ENCODE data around the gene ABCA8. TPM values are rescaled to one million over a fixed set of nuclear protein-coding genes. Genes with fewer than 3 reads are reported as not detected.

ABCA8 gene
- total and polyA plus RNA-seq, 2 of the 8 experiments (the other 6 are each of a cell fraction or from before 2014, with no cell fraction given): not detected

DNA sequence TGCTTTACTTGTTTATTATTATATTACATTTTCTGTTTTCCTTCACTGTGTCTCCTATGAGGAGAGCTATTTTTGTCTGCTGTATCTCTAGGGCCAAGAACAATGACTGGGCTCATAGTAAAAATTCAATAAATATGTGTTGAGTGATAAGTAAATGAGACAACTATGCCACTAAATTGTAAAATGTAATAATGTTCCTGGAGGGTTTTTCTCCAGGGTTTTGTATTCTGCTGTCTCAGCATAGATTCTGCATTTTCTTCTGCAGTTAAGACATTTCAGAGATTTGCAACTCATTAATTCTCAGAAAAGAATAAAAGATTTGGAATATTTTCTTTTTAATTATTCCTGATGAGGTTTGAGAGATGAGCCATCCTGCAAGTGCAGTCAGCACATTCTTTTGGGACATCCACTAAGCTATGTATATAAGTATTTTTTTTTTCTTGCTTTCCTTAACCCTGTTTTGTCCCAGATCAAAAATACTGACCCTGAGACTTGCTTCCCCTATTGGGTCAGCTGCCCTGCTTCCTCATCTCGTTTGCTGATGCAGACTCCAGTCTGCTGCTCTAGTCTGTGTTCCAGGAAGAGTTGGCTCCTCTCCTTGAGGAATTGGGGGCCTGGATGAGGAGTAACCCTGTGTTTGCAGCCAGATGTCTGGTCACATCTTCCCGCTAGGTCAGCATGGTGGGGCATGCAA is 122.9 kb downstream of the ABCA8 start:
- H2AK5ac ChIP-seq (ENCODE audit: low read depth, low read length): no peak overlapping the region
- H3K79me2 ChIP-seq (ENCODE audit: control insufficient read depth in 1 of 2, insufficient read depth in 2 of 2, low read length in 2 of 2): no peaks in the 10 kb centered on the region
- H3K23ac ChIP-seq (ENCODE audit: insufficient read length): no peak overlapping the region
- no peak overlapping the region for H4K5ac ChIP-seq (ENCODE audit: insufficient read length, low read depth, low read length)
- DNase-seq (ENCODE audit: low read depth in 1 of 2, low spot score in 2 of 2): no peak
- H3K27me3 ChIP-seq (replicated peaks in 1 of 4; ENCODE audit: control insufficient read depth in 3 of 4, extremely low read depth in 1 of 4, insufficient read depth in 3 of 4, low read length in 3 of 4): no peaks in the 10 kb centered on the region
- no peak overlapping the region for H3K9ac ChIP-seq (replicated peaks in 1 of 4; ENCODE audit: extremely low read depth in 1 of 4, low read depth in 3 of 4, low read length in 3 of 4)
- H2BK20ac ChIP-seq (ENCODE audit: low read length): no peak overlapping the region
- no peak overlapping the region for H2BK120ac ChIP-seq (replicated peaks; ENCODE audit: low read depth, low read length)
- CTCF ChIA-PET (ENCODE audit: partially characterized antibody): interaction anchor here (0.7 kb wide), 1 partner anchor 97 kb away, joined by 3 read pairs; no protein-coding TSS in a partner anchor
- no peak overlapping the region for H3K14ac ChIP-seq (ENCODE audit: insufficient read length)
- H3K9me3 ChIP-seq (ENCODE audit: insufficient read depth in 2 of 2, low read depth in 1 of 2, low read length in 1 of 2): no peaks in the 10 kb centered on the region
- H3K79me1 ChIP-seq (ENCODE audit: low read depth, low read length): no peaks in the 10 kb centered on the region
- FAIRE-seq: no peak
- no peaks in the 10 kb centered on the region for H3K4me1 ChIP-seq (replicated peaks in 1 of 4; ENCODE audit: control insufficient read depth in 3 of 4, insufficient read depth in 4 of 4, low read length in 3 of 4)
- no peaks in the 10 kb centered on the region for H3K36me3 ChIP-seq (ENCODE audit: control insufficient read depth in 2 of 4, insufficient read depth in 4 of 4, low read length in 3 of 4)
- H2BK5ac ChIP-seq (ENCODE audit: low read depth, low read length): no peak overlapping the region
- H3K27ac ChIP-seq (ENCODE audit: low read depth, low read length): no peak overlapping the region
- H3K4ac ChIP-seq (replicated peaks; ENCODE audit: insufficient read length, low read depth, low read length): no peak overlapping the region
- H2BK12ac ChIP-seq (ENCODE audit: low read depth, low read length): no peak overlapping the region
- no peak overlapping the region for H4K91ac ChIP-seq (replicated peaks; ENCODE audit: insufficient read length, low read length)
- no peak overlapping the region for H2BK15ac ChIP-seq (ENCODE audit: low read length)
- no peak overlapping the region for H3K18ac ChIP-seq (ENCODE audit: extremely low read depth, low read length)
- H3K23me2 ChIP-seq (ENCODE audit: low read depth, low read length): no peaks in the 10 kb centered on the region
- no peak overlapping the region for H4K8ac ChIP-seq (ENCODE audit: extremely low read depth, insufficient read depth, low read length)
- H3K4me2 ChIP-seq (ENCODE audit: insufficient read depth in 1 of 2, low read depth in 2 of 2, low read length in 2 of 2): no peak overlapping the region
- 77% methylated on average over 2 of the region's 2 CpGs; no CpG with 5 or more reads in 1 of the 2 experiments for WGBS, 2 experiments (ENCODE audit: extremely low coverage in 1 of 2, insufficient coverage in 1 of 2, insufficient read length in 1 of 2, insufficient replicate concordance in 2 of 2, low coverage in 1 of 2, low lambda C conversion rate in 2 of 2, missing lambda C conversion rate in 1 of 2)
- H3K56ac ChIP-seq (replicated peaks; ENCODE audit: insufficient read length, low read depth, low read length): no peak overlapping the region
- POLR2A ChIA-PET (ENCODE audit: partially characterized antibody): no interaction called here
- H2AFZ ChIP-seq (ENCODE audit: low read length): no peak overlapping the region
- H4K20me1 ChIP-seq (replicated peaks in 1 of 2; ENCODE audit: control insufficient read depth in 1 of 2, insufficient read depth in 2 of 2, low read length in 2 of 2): no peaks in the 10 kb centered on the region
- no peak overlapping the region for H3K4me3 ChIP-seq (ENCODE audit: extremely low read depth in 1 of 4, insufficient read depth in 2 of 4, low read depth in 3 of 4, low read length in 4 of 4)
- no peak for TF ChIP-seq SP1 (IDR thresholded peaks at IDR 0.05; ENCODE audit: low read depth, low read length)
- no peak for TF ChIP-seq RBBP5 (IDR thresholded peaks at IDR 0.05; ENCODE audit: borderline replicate concordance, low read depth, low read length)
- TF ChIP-seq GABPA (IDR thresholded peaks at IDR 0.05; ENCODE audit: borderline replicate concordance, insufficient read depth, low read length): no peak
- no peak for TF ChIP-seq KDM4A (IDR thresholded peaks at IDR 0.05; ENCODE audit: low read depth, low read length, severe bottlenecking)
- TF ChIP-seq SIN3A (conservative IDR thresholded peaks at IDR 0.05 in 1 of 2, IDR thresholded peaks at IDR 0.05 in 1 of 2; ENCODE audit: low read depth in 1 of 2, low read length in 2 of 2): no peak
- no peak for TF ChIP-seq POU5F1 (IDR thresholded peaks at IDR 0.05; ENCODE audit: low read depth, low read length)
- no peak for TF ChIP-seq TAF1 (IDR thresholded peaks at IDR 0.05; ENCODE audit: low read depth, low read length)
- no peak for TF ChIP-seq BACH1 (IDR thresholded peaks at IDR 0.05; ENCODE audit: low read length)
- no peak for TF ChIP-seq POLR2AphosphoS5 (IDR thresholded peaks at IDR 0.05; ENCODE audit: low read depth, low read length)
- TF ChIP-seq TEAD4 (IDR thresholded peaks at IDR 0.05; ENCODE audit: low read depth, low read length): no peak
- TF ChIP-seq RXRA (IDR thresholded peaks at IDR 0.05; ENCODE audit: insufficient read depth, low read depth, low read length): no peak
- TF ChIP-seq TBP (IDR thresholded peaks at IDR 0.05; ENCODE audit: low read depth, low read length): no peak
- no peak for TF ChIP-seq KDM1A (IDR thresholded peaks at IDR 0.05; ENCODE audit: borderline replicate concordance, low read length)
- no peak for TF ChIP-seq YY1 (IDR thresholded peaks at IDR 0.05; ENCODE audit: low read depth, low read length)
- no peak for TF ChIP-seq TCF12 (IDR thresholded peaks at IDR 0.05; ENCODE audit: low read depth, low read length)
